ENCODE results near the gene GLYR1. TPM values are rescaled to one million over a fixed set of nuclear protein-coding genes. Genes with fewer than 3 reads are reported as not detected.

The GLYR1 gene
- total RNA-seq, 2 donors from 2014 or later: 99.3 to 108 TPM

DNA sequence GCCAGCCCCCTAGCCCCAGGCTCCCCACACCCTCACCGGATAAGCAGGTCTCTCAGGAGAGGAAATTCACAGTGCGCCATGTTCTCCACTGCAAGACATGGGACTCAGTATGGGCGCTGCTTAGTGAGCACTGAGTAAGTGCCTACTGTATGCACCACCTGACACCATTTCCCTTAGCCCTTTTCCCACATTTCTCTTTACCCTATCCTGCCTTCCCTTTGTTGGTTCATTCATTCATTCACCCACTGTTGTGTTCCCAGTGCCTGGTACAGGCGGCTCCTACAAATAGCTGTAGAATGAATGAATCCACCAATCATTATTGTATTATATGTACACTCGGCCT, 69.1 kb downstream of the GLYR1 start:
- H3K4me1 ChIP-seq (ENCODE audit: control insufficient read depth, insufficient read depth, low read length): peaks cover 3% of the 10 kb centered on the region
- Mint-ChIP-seq H3K4me1 (peaks cover 5% of the 10 kb centered on the region), H3K27me3 (ENCODE audit: insufficient read depth) (no peaks in the 10 kb centered on the region), H3K36me3 (ENCODE audit: low read depth) (no peaks in the 10 kb centered on the region), H3K9me3 (no peaks in the 10 kb centered on the region), H3K4me3 (no peak overlapping the region), H3K27ac (no peak overlapping the region)
- TF ChIP-seq, protein P1, sequence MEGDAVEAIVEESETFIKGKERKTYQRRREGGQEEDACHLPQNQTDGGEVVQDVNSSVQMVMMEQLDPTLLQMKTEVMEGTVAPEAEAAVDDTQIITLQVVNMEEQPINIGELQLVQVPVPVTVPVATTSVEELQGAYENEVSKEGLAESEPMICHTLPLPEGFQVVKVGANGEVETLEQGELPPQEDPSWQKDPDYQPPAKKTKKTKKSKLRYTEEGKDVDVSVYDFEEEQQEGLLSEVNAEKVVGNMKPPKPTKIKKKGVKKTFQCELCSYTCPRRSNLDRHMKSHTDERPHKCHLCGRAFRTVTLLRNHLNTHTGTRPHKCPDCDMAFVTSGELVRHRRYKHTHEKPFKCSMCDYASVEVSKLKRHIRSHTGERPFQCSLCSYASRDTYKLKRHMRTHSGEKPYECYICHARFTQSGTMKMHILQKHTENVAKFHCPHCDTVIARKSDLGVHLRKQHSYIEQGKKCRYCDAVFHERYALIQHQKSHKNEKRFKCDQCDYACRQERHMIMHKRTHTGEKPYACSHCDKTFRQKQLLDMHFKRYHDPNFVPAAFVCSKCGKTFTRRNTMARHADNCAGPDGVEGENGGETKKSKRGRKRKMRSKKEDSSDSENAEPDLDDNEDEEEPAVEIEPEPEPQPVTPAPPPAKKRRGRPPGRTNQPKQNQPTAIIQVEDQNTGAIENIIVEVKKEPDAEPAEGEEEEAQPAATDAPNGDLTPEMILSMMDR (conservative IDR thresholded peaks at IDR 0.05): no peak
- H3K27ac ChIP-seq (ENCODE audit: low read depth, low read length): no peak overlapping the region
- DNase-seq: no peak
- no peak overlapping the region for H3K9ac ChIP-seq (ENCODE audit: extremely low read depth, low read length, poor library complexity, severe bottlenecking)
- H3K4me3 ChIP-seq (ENCODE audit: low read length): no peak overlapping the region
- H3K27me3 ChIP-seq (ENCODE audit: control insufficient read depth, insufficient read depth, low read length, poor library complexity, severe bottlenecking): no peaks in the 10 kb centered on the region
- no peaks in the 10 kb centered on the region for H3K36me3 ChIP-seq (ENCODE audit: control insufficient read depth, insufficient read depth, low read length)
- 89 to 100% methylated on average over 3 to 5 of the region's 5 CpGs for WGBS, 2 experiments (ENCODE audit: insufficient coverage in 1 of 2, insufficient read length in 1 of 2)
- no peaks in the 10 kb centered on the region for H3K9me3 ChIP-seq (ENCODE audit: control insufficient read depth, low read length)

DNA sequence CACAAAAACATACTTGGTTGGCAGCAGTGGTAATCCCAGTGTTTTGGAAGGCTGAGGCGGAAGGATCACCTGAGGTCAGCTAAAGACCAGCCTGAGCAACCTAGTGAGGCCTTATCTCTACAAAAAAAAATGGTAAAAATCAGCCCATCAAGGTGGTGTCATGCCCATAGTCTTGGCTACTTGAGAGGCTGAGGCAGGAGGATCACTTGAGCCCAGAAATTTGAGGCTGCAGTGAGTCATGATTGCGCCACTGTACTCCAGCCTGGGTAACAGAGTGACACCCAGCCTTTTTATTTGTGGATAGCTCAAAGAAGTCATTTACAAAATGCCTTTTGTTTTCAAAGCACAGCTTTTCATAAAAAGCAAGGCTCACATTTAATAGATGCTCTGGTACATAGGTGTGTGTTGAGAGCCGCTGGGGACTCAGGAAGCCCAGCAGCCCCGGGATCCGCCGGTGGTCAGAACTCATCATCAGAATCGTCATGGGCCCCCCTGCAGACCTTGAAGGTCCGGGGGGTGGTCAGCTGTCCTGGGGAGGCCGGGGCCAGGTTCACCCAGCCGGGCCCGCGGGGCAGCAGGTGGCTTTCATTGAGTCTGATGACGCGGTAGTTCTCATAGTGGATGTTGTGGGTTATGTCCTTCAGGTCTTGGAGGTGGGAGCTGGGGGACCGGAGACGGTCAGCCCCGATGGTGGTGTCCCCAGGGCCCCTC, 69.6 kb downstream of the GLYR1 start:
- TF ChIP-seq, protein P1 (conservative IDR thresholded peaks at IDR 0.05): no peak
- Histone ChIP-seq H3K36me3 (ENCODE audit: control insufficient read depth, insufficient read depth, low read length) (no peaks in the 10 kb centered on the region), H3K9ac (ENCODE audit: extremely low read depth, low read length, poor library complexity, severe bottlenecking) (no peak overlapping the region), H3K9me3 (ENCODE audit: control insufficient read depth, low read length) (no peaks in the 10 kb centered on the region), H3K27ac (ENCODE audit: low read depth, low read length) (no peak overlapping the region), H3K27me3 (ENCODE audit: control insufficient read depth, insufficient read depth, low read length, poor library complexity, severe bottlenecking) (no peaks in the 10 kb centered on the region), H3K4me1 (ENCODE audit: control insufficient read depth, insufficient read depth, low read length) (peaks cover 3% of the 10 kb centered on the region), H3K4me3 (ENCODE audit: low read length) (no peak overlapping the region)
- 91 to 93% methylated on average over 7 to 17 of the region's 17 CpGs for WGBS, 2 experiments (ENCODE audit: insufficient coverage in 1 of 2, insufficient read length in 1 of 2)
- Mint-ChIP-seq H3K9me3 (no peaks in the 10 kb centered on the region), H3K4me1 (peaks cover 5% of the 10 kb centered on the region), H3K4me3 (no peak overlapping the region), H3K27me3 (ENCODE audit: insufficient read depth) (no peaks in the 10 kb centered on the region), H3K36me3 (ENCODE audit: low read depth) (no peaks in the 10 kb centered on the region), H3K27ac (no peak overlapping the region)
- no peak for DNase-seq

DNA sequence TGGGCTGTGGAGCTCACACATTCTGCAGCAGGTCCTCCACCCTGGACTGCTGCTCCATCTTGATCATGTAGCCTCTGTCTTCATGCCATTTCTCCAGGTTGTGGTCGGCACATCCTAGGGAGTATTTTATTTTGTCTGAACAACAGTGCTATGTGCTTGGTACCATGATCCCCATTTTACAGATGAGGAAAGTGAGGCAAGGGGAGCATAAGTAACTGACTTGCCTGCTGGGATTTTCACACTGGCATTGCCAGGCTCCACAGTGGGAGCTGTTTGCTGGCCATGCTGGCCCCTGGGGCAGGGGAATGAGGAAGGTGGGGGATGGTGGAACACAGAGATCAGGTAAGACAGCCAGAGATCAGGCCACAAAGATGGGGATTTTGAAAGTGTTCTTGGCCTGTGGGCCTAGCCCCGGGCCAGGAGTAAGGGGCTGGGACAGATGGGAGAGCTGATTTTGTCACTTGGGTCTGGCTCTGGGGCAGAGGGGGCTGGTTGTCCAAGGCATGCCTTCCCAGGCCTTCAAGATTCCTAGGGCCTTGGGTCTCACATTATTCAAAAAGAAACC, 70.9 kb downstream of the GLYR1 start:
- H3K27ac Mint-ChIP-seq: no peak overlapping the region
- Histone ChIP-seq H3K27me3 (ENCODE audit: control insufficient read depth, insufficient read depth, low read length, poor library complexity, severe bottlenecking) (no peaks in the 10 kb centered on the region), H3K36me3 (ENCODE audit: control insufficient read depth, insufficient read depth, low read length) (no peaks in the 10 kb centered on the region), H3K4me1 (ENCODE audit: control insufficient read depth, insufficient read depth, low read length) (peaks cover 3% of the 10 kb centered on the region), H3K9ac (ENCODE audit: extremely low read depth, low read length, poor library complexity, severe bottlenecking) (no peak overlapping the region), H3K9me3 (ENCODE audit: control insufficient read depth, low read length) (no peaks in the 10 kb centered on the region), H3K27ac (ENCODE audit: low read depth, low read length) (no peak overlapping the region), H3K4me3 (ENCODE audit: low read length) (no peak overlapping the region)
- DNase-seq: no peak
- no peaks in the 10 kb centered on the region for H3K36me3 Mint-ChIP-seq (ENCODE audit: low read depth)
- no peaks in the 10 kb centered on the region for H3K9me3 Mint-ChIP-seq
- H3K4me1 Mint-ChIP-seq: peaks cover 5% of the 10 kb centered on the region
- 92 to 100% methylated on average over 1 to 2 of the region's 2 CpGs for WGBS, 2 experiments (ENCODE audit: insufficient coverage in 1 of 2, insufficient read length in 1 of 2)
- H3K27me3 Mint-ChIP-seq (ENCODE audit: insufficient read depth): no peaks in the 10 kb centered on the region
- TF ChIP-seq, protein P1 (conservative IDR thresholded peaks at IDR 0.05): no peak
- H3K4me3 Mint-ChIP-seq: no peak overlapping the region

Measured in endodermal cell (in vitro differentiated cells).